ENCODE measurements around the gene DEPP1.
"Not testable (repeated sequence)": the region's sequence is repeated elsewhere in the genome, so short reads cannot be mapped to it uniquely, and the experiment has no call there.

DEPP1 gene, protein sequence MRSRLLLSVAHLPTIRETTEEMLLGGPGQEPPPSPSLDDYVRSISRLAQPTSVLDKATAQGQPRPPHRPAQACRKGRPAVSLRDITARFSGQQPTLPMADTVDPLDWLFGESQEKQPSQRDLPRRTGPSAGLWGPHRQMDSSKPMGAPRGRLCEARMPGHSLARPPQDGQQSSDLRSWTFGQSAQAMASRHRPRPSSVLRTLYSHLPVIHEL

DNA sequence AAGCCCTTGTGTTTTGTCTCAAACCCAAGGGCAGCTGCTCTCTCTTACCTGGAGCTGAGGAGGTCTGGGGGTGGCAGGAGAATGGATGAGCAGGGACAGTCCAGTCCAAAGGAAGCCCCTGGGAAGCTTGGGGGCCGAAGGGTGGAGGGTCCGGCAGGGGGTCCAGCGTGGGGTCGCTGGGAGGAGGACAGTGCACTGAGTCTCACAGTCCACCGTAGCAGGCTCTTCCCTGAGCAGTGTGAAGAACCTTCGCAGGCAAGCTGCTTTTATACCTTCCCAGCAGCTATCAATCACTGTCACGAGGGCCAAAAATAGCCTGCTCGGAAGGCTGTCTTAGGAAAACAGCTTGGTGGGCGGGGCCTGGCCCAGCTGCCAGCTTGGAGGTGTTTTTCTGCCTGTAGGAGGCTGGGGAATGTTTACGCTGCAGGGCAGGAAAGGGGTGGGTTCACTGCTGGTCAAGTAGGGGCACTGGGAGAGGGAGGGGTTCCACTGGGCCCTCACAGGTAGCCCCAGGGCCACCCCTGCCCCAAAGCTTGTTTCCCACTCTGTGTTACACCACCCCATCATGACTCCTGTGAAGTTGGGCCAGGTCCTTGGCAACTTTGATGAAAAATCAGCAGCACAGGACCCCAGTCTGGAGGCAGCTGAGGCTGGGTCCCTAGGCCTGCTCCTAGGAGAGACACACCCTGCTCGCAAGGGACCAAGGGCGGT, at the start of gene DEPP1:
Gene DEPP1 (minus strand): TSS at position 240 of the 711 bp plus-strand sequence. CDS start 779 bp downstream, outside the sequence.
- DNase-seq, result peak in 20 of 56 donors; percentile 25 to 70 (median 40)

DNA sequence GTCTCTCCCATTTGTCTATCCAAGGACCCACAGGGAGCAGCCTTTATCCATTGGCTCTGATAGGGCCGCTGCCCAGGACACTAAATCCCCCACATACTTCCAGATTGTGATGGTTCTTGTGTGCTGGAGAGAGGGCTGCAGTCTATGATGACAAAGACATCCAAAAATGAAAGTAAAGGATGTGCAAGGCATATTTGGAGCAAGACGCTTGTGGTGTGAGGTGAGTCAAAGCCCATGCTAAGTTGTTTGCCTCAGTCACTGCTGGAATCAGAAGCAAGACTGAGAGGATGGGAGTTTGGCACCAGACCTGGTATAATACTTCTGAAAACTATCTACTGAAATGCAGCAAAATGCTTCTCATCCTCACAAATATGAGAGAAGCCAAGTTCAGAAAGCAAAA, 44.8 kb upstream of the DEPP1 start:
- no peak for DNase-seq

- no peak for DNase-seq
These were observed 37.0 kb upstream of the DEPP1 start for GRCh38 chr10:45015590-45015989.

GRCh38 chr10:45014557-45014956, 35.9 kb upstream of the DEPP1 start:
- DNase-seq, result not testable (repeated sequence)

- DNase-seq, result peak in 6 of 56 donors; percentile 21 to 38 (median 28)
These were observed 30.0 kb upstream of the DEPP1 start for GRCh38 chr10:45008524-45009161.

- no peak for DNase-seq
These were observed 27.8 kb upstream of the DEPP1 start for GRCh38 chr10:45006276-45007030.

DNA sequence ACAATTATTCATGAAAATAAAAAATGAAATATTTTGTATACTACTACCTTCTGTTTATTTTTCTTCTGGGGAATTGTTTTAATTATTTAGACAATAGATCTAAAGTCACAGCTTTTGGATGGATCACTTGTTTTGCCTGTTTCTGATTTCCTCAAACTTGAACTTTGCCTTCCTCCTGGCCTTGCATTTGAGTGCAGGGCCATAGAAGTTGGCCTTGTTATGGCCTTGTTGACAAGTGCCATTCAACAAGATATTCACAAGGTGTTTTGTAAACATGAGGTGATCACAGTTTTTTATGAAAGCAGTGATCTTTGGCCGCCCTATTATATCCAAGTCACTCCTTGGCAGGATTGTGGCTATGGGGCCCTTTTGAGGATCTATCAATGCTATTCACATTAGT, 26.7 kb upstream of the DEPP1 start:
- no peak for DNase-seq

DNA sequence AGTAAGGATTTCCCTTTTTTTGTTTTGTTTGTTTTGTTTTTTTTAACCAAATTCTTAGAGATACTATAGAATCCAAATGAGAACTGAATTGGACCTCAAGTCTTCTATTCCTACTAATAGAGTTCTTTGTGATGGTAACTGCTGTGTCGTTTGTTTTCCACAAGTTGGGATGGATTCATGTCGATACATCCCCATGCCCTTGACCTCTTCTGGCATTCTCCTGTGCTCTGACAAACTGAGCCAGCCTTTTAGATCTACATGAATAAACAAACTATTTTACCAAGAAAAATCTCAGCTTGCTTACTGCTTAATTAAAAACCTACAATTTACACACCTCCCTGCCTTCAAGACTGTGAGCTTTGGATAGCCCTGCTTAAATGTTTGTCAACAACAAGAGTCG, 26.1 kb upstream of the DEPP1 start:
- no peak for DNase-seq

- no peak for DNase-seq
These were observed 24.9 kb upstream of the DEPP1 start for GRCh38 chr10:45003432-45004000.

DNA sequence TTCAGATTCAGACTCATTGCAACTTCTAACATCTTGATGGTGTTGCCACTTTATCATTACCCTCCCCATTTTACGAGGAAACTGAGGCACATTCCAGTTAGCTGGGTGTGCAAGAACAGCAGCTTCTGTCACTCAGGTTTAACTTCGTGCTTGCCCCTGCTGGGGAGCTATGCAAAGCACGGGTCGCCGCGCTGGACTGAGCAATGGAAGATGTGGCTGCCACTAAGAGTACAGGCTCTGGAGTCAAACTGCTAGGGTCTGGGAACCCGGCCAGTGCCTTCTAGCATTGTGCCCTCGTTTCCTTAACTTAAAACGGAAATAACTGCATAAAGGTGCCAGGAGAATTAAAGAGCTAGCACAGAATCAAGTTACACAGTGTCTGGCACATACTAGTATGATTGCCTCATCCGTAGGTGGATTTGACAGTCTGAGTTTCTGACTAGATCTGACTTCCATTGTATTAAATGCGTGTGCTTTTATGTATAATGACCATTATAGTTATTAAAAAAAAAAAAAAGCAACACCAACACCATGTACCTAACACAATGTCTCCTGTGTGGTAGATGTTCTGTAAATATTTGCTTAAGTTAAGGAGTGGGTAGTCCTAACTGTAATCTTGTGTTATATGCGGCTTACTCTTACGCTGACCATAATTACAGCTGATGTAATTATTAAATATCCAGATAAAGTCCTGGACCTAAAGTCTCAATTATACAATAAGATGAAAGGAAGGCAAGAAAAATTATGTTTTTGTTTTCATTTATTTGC, 23.0 kb upstream of the DEPP1 start:
- DNase-seq, result peak in 12 of 56 donors; percentile 27 to 77 (median 57)

DNA sequence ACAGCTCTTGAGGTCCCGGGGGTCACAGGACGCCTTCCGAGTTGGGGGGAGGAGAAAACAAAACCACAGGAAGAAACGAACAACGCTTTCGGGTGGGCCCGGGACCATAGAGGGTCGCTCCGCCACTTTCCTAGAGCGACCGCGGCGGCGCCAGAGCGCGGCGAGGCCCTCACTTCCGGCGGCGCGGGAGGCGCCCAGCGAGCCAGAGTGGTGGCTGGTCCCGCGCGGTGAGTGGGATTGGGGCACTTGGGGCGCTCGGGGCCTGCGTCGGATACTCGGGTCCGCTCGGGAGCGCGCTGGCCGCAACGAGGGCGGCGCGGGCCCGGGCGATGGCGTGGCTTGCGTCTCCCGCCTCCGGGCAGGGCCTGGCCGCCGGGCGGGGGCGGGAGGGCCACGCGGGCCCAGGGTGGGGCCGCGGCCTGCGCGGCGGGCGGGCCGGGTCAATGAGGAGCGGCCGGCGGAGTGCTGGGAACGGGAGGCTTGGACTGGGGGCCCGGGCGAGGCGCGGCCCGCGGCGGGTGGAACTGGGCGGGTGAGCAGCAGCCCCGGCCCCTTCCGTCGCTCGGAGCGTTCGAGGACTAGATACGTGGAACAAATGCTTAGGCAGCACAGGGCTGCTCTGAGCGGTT, 22.3 kb upstream of the DEPP1 start, which contains the start of gene ZNF22:
Gene ZNF22 (plus strand): TSS at position 172 of the 629 bp plus-strand sequence. CDS start 2,446 bp downstream, outside the sequence.
- peak in 42 of 56 donors; percentile 39 to 84 (median 63) for DNase-seq

GRCh38 chr10:45000138-45000751, 21.6 kb upstream of the DEPP1 start:
- peak in 1 of 56 donors; percentile 66 for DNase-seq

- no peak for DNase-seq
These were observed 19.6 kb upstream of the DEPP1 start for GRCh38 chr10:44998146-44998631.

- DNase-seq, result no peak
These were observed 18.6 kb upstream of the DEPP1 start for GRCh38 chr10:44997105-44997748.

GRCh38 chr10:44995914-44996669, 17.5 kb upstream of the DEPP1 start:
- peak in 20 of 56 donors; percentile 31 to 71 (median 50) for DNase-seq

DNA sequence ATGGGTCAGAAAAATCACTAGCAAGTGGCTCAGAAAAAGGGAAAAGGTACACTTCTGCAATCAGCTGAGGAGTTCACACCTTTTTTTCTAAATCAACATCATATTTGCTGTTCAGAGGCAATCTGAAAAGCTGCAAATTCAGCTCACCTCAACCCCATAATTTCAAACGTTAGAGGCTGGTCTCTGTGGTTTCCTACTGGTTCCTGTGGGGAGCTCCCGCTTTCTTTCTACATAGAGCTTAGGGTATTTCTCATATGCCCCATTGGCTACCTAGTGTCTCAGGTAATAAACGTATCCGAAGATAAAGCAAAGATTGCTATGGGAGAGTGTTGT, 16.9 kb upstream of the DEPP1 start:
- no peak for DNase-seq

DNA sequence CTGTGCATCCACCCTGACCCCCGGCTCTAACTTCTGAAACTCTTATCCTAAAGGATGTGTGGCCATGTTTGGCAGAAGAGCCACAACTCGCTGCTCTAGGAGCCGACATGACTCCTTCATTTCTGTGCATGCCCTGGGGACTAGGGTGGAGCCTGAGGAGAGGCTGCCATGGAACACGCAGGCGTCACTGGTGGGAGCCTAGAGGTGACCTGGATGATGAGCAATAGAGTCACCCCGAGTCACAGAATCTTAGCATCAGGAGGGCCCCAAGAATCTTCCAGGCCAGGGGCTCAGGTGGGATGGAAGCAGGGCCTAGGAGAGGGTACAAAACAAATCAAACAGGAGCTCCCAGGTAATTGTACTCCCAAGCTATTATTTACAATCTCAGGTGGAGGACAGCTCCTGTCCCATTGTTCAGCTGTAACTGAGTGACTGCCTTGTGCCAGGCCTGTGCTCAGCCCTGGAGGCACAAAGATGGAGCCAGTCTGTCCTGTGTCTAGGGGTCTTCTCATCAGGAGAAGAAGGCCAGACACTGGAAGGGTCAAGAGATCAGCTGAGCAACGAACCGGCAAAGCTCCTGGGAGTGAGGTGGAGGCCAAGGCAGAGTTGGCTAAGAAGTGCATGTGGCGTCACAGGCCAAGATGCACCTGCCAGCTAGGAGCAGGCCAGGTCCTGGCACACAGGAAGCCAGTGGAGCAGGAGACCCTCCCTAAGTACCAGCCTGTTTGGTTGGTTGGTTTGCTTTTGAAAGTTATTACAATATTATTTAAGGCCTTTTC, 16.3 kb upstream of the DEPP1 start:
- DNase-seq, result no peak

All from nucleus accumbens (tissue), 56 donors.